K562 (cell line): ENCODE measurements around the gene EEPD1.

Experiments
- CBX5 ChIP-seq: IDR thresholded peaks from 2 replicates; pipeline ENCODE4 v1.6.1; 2014; ENCODE audit warnings: low read depth, borderline replicate concordance
- KLF1 ChIP-seq: fragments of 450-650 bp; IDR thresholded peaks from 2 replicates; pipeline ENCODE4 v1.6.1; 2016; ENCODE audit warnings: missing genetic modification characterization, missing compliant biosample characterization
- NR3C1 ChIP-seq: sonication (generic); formaldehyde crosslinking; IDR thresholded peaks from 2 replicates; pipeline ENCODE4 v1.8.1; 2022; ENCODE audit warnings: missing genetic modification reagents
- POLR3A ChIP-seq: IDR thresholded peaks from 2 replicates; pipeline ENCODE4 v1.6.1; 2011; ENCODE audit warnings: borderline replicate concordance, mild to moderate bottlenecking, moderate library complexity; ENCODE audit not compliant: insufficient read length, insufficient read depth; ENCODE audit errors: extremely low read depth
- ZNF24 ChIP-seq: fragments of 450-650 bp; IDR thresholded peaks from 2 replicates; pipeline ENCODE4 v1.6.1; 2016
- ZNF274 ChIP-seq: IDR thresholded peaks from 2 replicates; pipeline ENCODE4 v1.6.1; 2011; ENCODE audit warnings: low read depth, mild to moderate bottlenecking, low read length, moderate library complexity, borderline replicate concordance
- TF ChIP-seq, protein P1 (sequence below): sonication (generic); formaldehyde crosslinking; IDR thresholded peaks from 2 replicates; pipeline ENCODE4 v1.8.1; 2022; ENCODE audit warnings: missing genetic modification reagents
- TF ChIP-seq, protein P2 (sequence below), 3 experiments: IDR thresholded peaks in 2 of 3; conservative IDR thresholded peaks in 1 of 3; 2 replicates each; pipeline ENCODE4 v1.5.1; 2011 to 2012; ENCODE audit warnings: low read length in 3 of 3, mild to moderate bottlenecking in 3 of 3, control low read depth in 2 of 3, improper control_type of control experiment in 1 of 3, inconsistent platforms in 1 of 3, low read depth in 1 of 3, mixed read lengths in 1 of 3, moderate library complexity in 1 of 3; ENCODE audit not compliant: insufficient read depth in 2 of 3
- TF ChIP-seq, protein P3 (sequence below): fragments of 450-650 bp; formaldehyde crosslinking; IDR thresholded peaks from 2 replicates; pipeline ENCODE4 v1.4.0; 2020; ENCODE audit warnings: mild to moderate bottlenecking, moderate library complexity
- TF ChIP-seq, protein P4 (sequence below): IDR thresholded peaks from 2 replicates; pipeline ENCODE4 v1.6.1; 2016; ENCODE audit warnings: missing genetic modification characterization, missing compliant biosample characterization
- TF ChIP-seq, protein P5 (sequence below), 2 experiments: fragments of 450-650 bp in 1 of 2; sonication (generic) in 1 of 2; formaldehyde crosslinking in 1 of 2; IDR thresholded peaks; 2 replicates each; pipeline versions ENCODE4 v1.7.1 to v1.9.0; 2016 to 2022; ENCODE audit warnings: inconsistent platforms in 1 of 2, mild to moderate bottlenecking in 1 of 2, missing genetic modification reagents in 1 of 2

DNA sequence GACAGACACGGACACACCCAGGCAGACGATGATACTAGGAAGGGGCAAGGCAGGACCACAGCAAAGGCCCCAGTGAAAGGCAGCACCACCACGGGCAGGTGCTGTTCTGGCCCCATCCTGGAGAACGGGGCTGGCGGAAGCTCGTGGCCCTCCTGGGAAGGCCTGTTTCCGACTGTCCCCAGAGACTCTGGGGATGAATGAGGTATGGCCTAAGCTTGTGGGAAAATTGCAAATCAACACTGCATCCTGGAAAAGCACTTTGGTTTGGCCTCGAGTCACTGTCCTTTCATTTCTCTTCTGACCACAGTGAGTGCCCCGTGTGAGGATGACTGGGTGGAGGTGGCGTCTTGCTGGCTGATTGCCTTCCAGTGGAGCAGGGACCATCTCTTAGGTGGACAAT is 155.0 kb downstream of the EEPD1 start:
- TF ChIP-seq NR3C1 (CRISPR knock-in tag) (no peak), POLR3A (no peak), CBX5 (no peak), KLF1 (tag) (no peak), ZNF24 (no peak), ZNF274 (no peak)
- TF ChIP-seq, protein P1, sequence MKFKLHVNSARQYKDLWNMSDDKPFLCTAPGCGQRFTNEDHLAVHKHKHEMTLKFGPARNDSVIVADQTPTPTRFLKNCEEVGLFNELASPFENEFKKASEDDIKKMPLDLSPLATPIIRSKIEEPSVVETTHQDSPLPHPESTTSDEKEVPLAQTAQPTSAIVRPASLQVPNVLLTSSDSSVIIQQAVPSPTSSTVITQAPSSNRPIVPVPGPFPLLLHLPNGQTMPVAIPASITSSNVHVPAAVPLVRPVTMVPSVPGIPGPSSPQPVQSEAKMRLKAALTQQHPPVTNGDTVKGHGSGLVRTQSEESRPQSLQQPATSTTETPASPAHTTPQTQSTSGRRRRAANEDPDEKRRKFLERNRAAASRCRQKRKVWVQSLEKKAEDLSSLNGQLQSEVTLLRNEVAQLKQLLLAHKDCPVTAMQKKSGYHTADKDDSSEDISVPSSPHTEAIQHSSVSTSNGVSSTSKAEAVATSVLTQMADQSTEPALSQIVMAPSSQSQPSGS (CRISPR knock-in tag), result no peak
- TF ChIP-seq, protein P2, sequence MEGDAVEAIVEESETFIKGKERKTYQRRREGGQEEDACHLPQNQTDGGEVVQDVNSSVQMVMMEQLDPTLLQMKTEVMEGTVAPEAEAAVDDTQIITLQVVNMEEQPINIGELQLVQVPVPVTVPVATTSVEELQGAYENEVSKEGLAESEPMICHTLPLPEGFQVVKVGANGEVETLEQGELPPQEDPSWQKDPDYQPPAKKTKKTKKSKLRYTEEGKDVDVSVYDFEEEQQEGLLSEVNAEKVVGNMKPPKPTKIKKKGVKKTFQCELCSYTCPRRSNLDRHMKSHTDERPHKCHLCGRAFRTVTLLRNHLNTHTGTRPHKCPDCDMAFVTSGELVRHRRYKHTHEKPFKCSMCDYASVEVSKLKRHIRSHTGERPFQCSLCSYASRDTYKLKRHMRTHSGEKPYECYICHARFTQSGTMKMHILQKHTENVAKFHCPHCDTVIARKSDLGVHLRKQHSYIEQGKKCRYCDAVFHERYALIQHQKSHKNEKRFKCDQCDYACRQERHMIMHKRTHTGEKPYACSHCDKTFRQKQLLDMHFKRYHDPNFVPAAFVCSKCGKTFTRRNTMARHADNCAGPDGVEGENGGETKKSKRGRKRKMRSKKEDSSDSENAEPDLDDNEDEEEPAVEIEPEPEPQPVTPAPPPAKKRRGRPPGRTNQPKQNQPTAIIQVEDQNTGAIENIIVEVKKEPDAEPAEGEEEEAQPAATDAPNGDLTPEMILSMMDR (IDR thresholded peaks at IDR 0.05 in 2 of 3, conservative IDR thresholded peaks at IDR 0.05 in 1 of 3; ENCODE audit: insufficient read depth in 2 of 3, low read depth in 1 of 3, low read length in 3 of 3), result no peak
- TF ChIP-seq, protein P3, sequence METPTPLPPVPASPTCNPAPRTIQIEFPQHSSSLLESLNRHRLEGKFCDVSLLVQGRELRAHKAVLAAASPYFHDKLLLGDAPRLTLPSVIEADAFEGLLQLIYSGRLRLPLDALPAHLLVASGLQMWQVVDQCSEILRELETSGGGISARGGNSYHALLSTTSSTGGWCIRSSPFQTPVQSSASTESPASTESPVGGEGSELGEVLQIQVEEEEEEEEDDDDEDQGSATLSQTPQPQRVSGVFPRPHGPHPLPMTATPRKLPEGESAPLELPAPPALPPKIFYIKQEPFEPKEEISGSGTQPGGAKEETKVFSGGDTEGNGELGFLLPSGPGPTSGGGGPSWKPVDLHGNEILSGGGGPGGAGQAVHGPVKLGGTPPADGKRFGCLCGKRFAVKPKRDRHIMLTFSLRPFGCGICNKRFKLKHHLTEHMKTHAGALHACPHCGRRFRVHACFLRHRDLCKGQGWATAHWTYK (CRISPR knock-in tag), result no peak
- TF ChIP-seq, protein P4, sequence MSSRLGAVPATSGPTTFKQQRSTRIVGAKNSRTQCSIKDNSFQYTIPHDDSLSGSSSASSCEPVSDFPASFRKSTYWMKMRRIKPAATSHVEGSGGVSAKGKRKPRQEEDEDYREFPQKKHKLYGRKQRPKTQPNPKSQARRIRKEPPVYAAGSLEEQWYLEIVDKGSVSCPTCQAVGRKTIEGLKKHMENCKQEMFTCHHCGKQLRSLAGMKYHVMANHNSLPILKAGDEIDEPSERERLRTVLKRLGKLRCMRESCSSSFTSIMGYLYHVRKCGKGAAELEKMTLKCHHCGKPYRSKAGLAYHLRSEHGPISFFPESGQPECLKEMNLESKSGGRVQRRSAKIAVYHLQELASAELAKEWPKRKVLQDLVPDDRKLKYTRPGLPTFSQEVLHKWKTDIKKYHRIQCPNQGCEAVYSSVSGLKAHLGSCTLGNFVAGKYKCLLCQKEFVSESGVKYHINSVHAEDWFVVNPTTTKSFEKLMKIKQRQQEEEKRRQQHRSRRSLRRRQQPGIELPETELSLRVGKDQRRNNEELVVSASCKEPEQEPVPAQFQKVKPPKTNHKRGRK, result no peak
- TF ChIP-seq, protein P5, sequence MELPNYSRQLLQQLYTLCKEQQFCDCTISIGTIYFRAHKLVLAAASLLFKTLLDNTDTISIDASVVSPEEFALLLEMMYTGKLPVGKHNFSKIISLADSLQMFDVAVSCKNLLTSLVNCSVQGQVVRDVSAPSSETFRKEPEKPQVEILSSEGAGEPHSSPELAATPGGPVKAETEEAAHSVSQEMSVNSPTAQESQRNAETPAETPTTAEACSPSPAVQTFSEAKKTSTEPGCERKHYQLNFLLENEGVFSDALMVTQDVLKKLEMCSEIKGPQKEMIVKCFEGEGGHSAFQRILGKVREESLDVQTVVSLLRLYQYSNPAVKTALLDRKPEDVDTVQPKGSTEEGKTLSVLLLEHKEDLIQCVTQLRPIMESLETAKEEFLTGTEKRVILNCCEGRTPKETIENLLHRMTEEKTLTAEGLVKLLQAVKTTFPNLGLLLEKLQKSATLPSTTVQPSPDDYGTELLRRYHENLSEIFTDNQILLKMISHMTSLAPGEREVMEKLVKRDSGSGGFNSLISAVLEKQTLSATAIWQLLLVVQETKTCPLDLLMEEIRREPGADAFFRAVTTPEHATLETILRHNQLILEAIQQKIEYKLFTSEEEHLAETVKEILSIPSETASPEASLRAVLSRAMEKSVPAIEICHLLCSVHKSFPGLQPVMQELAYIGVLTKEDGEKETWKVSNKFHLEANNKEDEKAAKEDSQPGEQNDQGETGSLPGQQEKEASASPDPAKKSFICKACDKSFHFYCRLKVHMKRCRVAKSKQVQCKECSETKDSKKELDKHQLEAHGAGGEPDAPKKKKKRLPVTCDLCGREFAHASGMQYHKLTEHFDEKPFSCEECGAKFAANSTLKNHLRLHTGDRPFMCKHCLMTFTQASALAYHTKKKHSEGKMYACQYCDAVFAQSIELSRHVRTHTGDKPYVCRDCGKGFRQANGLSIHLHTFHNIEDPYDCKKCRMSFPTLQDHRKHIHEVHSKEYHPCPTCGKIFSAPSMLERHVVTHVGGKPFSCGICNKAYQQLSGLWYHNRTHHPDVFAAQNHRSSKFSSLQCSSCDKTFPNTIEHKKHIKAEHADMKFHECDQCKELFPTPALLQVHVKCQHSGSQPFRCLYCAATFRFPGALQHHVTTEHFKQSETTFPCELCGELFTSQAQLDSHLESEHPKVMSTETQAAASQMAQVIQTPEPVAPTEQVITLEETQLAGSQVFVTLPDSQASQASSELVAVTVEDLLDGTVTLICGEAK (IDR thresholded peaks at IDR 0.05), result no peak
- TF ChIP-seq, protein P5 (CRISPR knock-in tag; IDR thresholded peaks at IDR 0.05), result no peak
